GM20431 (cell line): ENCODE results near the gene THYN1.

Experiments
- in situ Hi-C: fragments of 300-500 bp; cut with MseI, MboI; formaldehyde crosslinking; loops from one replicate; pipeline ENCODE4 v1.15.0; 2020; ENCODE audit warnings: low sequenced_read_pairs; ENCODE audit not compliant: unreplicated experiment

THYN1 gene

GRCh38 chr11:134226806-134227325, 26.3 kb downstream of the THYN1 start:
- in situ Hi-C loops, result no loop called here

GRCh38 chr11:134224710-134225664, 28.2 kb downstream of the THYN1 start:
- in situ Hi-C loops, result no loop called here

- in situ Hi-C loops, result no loop called here
These were observed 29.1 kb downstream of the THYN1 start, which contains the start of the genes NCAPD3 and VPS26B for GRCh38 chr11:134223836-134224709. Gene NCAPD3 (minus strand): TSS chr11:134223967. CDS start chr11:134223926, 41 bp downstream. Gene VPS26B (plus strand): TSS chr11:134224671. CDS start chr11:134225123, 452 bp downstream.

- in situ Hi-C loops, result no loop called here
These were observed 30.0 kb downstream of the THYN1 start for GRCh38 chr11:134223121-134223520.

GRCh38 chr11:134216816-134217215, 36.3 kb downstream of the THYN1 start:
- in situ Hi-C loops, result no loop called here

GRCh38 chr11:134215836-134216235, 37.3 kb downstream of the THYN1 start:
- in situ Hi-C loops, result no loop called here

- in situ Hi-C loops, result no loop called here
These were observed 45.5 kb downstream of the THYN1 start for GRCh38 chr11:134207538-134208239.

GRCh38 chr11:134206185-134206584, 47.0 kb downstream of the THYN1 start:
- in situ Hi-C loops, result no loop called here

- in situ Hi-C loops, result no loop called here
These were observed 47.4 kb downstream of the THYN1 start for GRCh38 chr11:134205729-134206128.

- in situ Hi-C loops, result no loop called here
These were observed 50.5 kb downstream of the THYN1 start for GRCh38 chr11:134202661-134203060.

- in situ Hi-C loops, result no loop called here
These were observed 52.5 kb downstream of the THYN1 start for GRCh38 chr11:134200688-134201087.

GRCh38 chr11:134199531-134199930, 53.6 kb downstream of the THYN1 start:
- in situ Hi-C loops, result no loop called here
